ENCODE results near the gene EIF2D.

GRCh38 chr1:206651014-206651413, 38.7 kb upstream of the EIF2D start:
- TF ChIP-seq POLR2A (IDR thresholded peaks at IDR 0.05), result no peak
- TF ChIP-seq EP300 (IDR thresholded peaks at IDR 0.05), result no peak
- TF ChIP-seq CTCF (IDR thresholded peaks at IDR 0.05), result no peak

Data from upper lobe of left lung (tissue), 4 donors.